Measurements from ENCODE around the gene HYI.
"Not testable (repeated sequence)": the region's sequence is repeated elsewhere in the genome, so short reads cannot be mapped to it uniquely, and the experiment has no call there.

The HYI gene

GRCh38 chr1:43464681-43465504 lies 11.2 kb upstream of the HYI start:
- no peak for DNase-seq (ENCODE audit: low read depth, low spot score)

DNA sequence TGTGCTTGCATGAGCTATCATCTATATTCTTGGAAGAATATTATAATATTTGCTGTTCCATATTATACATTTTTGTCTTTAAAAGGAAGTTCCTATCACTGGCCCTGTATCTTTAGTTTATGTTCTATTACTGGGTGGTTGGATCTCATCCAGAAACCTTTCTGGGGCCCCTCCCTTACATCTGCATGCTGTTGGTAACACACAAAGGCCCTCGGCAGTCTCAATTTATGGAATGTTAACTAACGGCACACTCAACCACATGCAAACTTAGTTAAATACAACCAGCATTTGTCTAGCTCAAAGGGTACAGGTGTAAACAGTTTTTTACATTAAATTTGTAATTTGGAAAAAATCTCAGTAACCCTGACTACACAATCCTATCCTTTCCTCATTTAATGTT lies 9.7 kb upstream of the HYI start:
- no peak for DNase-seq (ENCODE audit: low read depth, low spot score)

GRCh38 chr1:43460988-43461693 lies 7.4 kb upstream of the HYI start:
- DNase-seq (ENCODE audit: low read depth, low spot score): no peak

GRCh38 chr1:43458379-43458778 lies 4.6 kb upstream of the HYI start:
- DNase-seq (ENCODE audit: low read depth, low spot score): not testable (repeated sequence)

- no peak for DNase-seq (ENCODE audit: low read depth, low spot score)
Observed at GRCh38 chr1:43455213-43455889, 1.6 kb upstream of the HYI start.

- DNase-seq (ENCODE audit: low read depth, low spot score): peak; percentile 24
Observed at GRCh38 chr1:43454270-43455011, 710 bp upstream of the HYI start.

DNA sequence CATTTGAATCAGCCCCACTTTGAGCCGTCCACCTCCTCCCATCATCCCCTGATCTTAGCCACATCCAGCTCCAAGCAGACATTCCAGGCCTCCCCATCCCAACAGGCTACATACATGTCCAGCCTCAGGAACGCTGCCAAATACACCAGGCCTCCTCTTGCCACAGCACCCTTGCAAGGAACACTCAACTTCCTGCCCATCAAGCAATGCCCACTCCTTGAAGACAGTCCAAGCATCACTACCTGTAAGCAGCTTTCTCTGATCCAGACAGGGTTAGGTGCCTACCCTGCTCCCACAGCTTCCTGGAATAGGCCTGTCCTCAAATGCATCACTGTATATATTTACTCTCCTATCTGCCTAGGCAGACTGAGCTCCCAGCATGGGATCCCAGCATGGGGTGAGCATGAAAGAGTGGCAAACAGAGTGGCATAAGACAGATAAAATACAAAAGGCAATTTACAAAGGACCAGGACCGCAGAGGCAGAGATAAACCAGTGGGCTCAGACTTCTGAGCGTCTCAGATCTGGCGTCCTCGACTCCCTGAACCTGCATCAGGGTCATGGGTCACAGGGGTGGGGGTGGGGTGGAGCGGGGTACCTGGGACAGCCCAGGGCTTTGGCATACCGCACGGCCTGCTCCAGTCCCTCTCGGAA lies 816 bp downstream of the HYI start:
- DNase-seq (ENCODE audit: low read depth, low spot score): peak; percentile 22

DNA sequence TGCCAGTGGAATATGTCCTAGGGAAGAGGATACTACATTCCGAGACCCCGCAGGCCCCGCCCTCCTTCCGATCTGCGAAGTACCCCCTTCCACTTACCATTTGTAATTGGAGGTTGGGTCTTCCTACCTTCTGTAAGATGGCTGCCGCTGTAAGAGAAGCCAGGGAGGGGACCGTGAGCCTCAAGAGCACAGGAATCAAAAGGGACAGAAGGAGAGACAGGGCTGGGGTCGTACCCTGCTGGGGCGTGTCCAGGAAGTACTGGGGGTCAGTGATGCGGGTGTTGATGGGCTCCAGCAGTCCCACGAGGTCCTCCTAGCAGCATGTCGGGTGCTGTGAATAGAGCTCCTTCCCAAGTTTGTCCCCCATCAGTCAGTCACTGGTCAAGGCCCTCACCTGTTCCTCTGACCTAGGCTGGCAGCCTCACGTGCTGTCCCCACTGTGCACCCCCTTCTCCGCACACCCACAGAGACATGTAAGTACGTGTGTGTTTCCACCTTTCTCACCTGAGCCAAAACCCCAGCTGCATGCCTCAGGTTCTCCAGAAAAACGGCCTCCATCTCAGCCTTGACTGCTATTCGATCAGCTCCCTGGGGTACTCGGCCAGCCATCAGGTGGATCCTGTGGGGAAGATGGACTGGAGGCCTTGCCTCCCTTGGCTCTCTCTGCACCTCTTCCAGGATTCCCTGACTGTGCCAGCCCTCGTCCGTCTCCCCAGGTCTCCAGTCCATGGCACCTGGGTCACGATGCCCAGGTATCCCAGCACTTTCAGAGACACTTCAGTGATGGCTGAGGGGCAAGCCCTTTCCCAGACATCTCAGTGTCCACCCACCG lies 1.8 kb downstream of the HYI start:
- no peak for DNase-seq (ENCODE audit: low read depth, low spot score)

- DNase-seq (ENCODE audit: low read depth, low spot score): no peak
Observed at GRCh38 chr1:43451157-43451591, 2.6 kb downstream of the HYI start.

- no peak for DNase-seq (ENCODE audit: low read depth, low spot score)
Observed at GRCh38 chr1:43450251-43450941, 3.3 kb downstream of the HYI start.

GRCh38 chr1:43449708-43450069 lies 4.0 kb downstream of the HYI start:
- no peak for DNase-seq (ENCODE audit: low read depth, low spot score)

- no peak for DNase-seq (ENCODE audit: low read depth, low spot score)
Observed at GRCh38 chr1:43448955-43449707, 4.6 kb downstream of the HYI start.

- DNase-seq (ENCODE audit: low read depth, low spot score): no peak
Observed at GRCh38 chr1:43447891-43448708, 5.6 kb downstream of the HYI start.

DNA sequence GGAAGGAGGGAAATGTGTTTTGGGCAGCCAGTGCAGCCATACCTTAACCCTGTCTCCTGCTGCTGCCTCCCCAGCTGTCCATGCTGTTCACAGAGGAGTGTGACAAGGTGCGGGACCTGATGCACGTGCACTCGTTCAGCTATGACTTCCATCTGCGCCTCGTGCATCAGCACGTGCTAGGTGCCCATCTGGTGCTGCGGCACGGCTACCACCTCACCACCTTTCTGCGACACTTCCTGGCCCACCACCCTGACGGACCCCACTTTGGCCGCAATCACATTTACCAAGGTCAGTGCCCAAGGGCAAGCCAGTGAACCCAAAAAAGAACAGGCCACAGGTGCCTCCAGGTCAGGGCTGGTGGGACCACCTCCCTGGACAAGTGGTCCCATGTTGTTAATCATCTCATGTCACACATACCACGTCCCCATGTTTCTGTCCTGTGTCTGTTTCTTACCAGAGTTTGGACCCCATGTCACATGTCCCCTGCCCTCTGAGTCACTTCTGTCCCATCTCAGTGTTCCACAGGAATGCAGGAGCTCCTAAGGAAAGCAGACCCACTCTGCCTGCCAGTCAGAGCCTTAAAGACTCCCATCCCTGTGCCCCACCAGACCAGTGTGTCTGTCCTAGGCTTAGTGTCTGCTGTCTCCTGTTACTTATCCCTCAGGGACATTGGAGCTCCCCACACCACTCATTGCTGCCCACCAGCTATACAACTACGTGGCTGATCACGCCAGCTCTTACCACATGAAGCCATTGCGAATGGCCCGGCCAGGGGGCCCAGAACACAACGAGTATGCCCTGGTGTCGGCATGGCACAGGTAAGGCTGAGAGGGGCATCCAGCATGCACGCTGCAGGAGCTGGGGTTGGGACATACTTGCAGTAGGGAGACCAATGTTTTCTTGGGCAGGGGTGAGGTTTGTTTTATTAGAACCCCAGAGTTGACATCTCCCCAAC lies 6.6 kb downstream of the HYI start:
- no peak for DNase-seq (ENCODE audit: low read depth, low spot score)

- DNase-seq (ENCODE audit: low read depth, low spot score): no peak
Observed at GRCh38 chr1:43446388-43446740, 7.4 kb downstream of the HYI start.

DNA sequence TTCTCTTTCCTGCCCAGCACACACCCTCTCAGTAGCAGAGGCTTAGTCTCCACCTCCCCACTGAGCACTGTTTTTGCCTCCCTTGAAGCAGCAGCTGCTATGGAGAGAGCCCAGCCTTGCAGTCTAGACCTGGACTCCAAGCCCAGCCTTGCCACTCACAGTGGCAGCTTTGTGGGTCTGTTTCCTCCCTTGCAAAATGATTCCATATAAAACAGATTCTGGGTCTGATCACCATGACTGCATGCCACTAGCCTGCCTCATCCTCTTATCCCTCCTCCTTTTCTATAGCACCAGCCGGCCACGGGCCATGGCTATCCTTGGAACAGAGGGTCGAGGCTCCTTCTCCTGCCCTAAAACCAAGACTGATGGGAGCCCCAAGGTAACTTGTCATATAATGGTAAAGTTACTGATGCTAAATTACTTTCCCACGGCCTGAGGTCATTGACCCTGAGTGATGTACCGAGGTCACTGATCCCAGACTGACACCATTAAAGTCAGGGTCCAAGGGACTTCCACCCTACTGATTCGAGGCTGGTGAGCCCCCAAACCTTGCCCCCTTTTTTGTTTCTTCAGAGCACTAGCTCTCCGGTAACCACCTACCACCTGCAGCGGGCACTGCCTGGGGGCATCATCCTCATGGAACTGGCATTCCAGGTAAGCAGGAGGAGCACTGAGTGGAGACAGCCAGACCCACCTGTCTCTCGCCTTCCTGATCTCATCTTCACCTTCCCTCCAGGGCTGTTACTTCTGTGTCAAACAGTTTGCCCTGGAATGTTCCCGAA lies 7.9 kb downstream of the HYI start:
- no peak for DNase-seq (ENCODE audit: low read depth, low spot score)
